H9 (cell line): ENCODE data around the gene DDX4. TPM values are rescaled to one million over a fixed set of nuclear protein-coding genes. Genes with fewer than 3 reads are reported as not detected.

Experiments
- DNase-seq: peaks from one replicate; pipeline ENCODE4 v3.0.0-alpha.2; 2017
- H2AFZ ChIP-seq: one replicate; pipeline ENCODE4 v1.6.1; 2013; ENCODE audit warnings: mild to moderate bottlenecking, low read length, control low read depth, moderate library complexity
- H2AK5ac ChIP-seq: 2 replicates; pipeline ENCODE4 v1.6.1; 2013; ENCODE audit warnings: low read length, control low read depth, mixed read lengths; ENCODE audit not compliant: insufficient read length
- H2BK120ac ChIP-seq: one replicate; pipeline ENCODE4 v1.6.1; 2013; ENCODE audit warnings: low read depth, mild to moderate bottlenecking, low read length, control low read depth, inconsistent platforms; ENCODE audit not compliant: poor library complexity, severe bottlenecking
- H2BK12ac ChIP-seq: 2 replicates; pipeline ENCODE4 v1.6.1; 2013; ENCODE audit warnings: low read length, control low read depth, mixed read lengths, low read depth; ENCODE audit not compliant: insufficient read length
- H2BK15ac ChIP-seq: 2 replicates; pipeline ENCODE4 v1.6.1; 2013; ENCODE audit warnings: low read depth, low read length, control low read depth
- H2BK20ac ChIP-seq: one replicate; pipeline ENCODE4 v1.6.1; 2013; ENCODE audit warnings: low read depth, mild to moderate bottlenecking, low read length, control low read depth, inconsistent platforms; ENCODE audit not compliant: poor library complexity, severe bottlenecking
- H2BK5ac ChIP-seq: 2 replicates; pipeline ENCODE4 v1.6.1; 2013; ENCODE audit warnings: low read length, control low read depth, mixed read lengths; ENCODE audit not compliant: insufficient read length
- H3K14ac ChIP-seq: 2 replicates; pipeline ENCODE4 v1.6.1; 2013; ENCODE audit warnings: low read length, control low read depth; ENCODE audit not compliant: insufficient read depth
- H3K18ac ChIP-seq: 2 replicates; pipeline ENCODE4 v1.6.1; 2013; ENCODE audit warnings: low read depth, mild to moderate bottlenecking, mixed read lengths, low read length, control low read depth; ENCODE audit not compliant: insufficient read length
- H3K23ac ChIP-seq: 2 replicates; pipeline ENCODE4 v1.6.1; 2013; ENCODE audit warnings: low read length, control low read depth, mixed read lengths, low read depth; ENCODE audit not compliant: insufficient read length
- H3K23me2 ChIP-seq: 2 replicates; pipeline ENCODE4 v1.6.1; 2013; ENCODE audit warnings: low read depth, mild to moderate bottlenecking, mixed read lengths, low read length, control low read depth; ENCODE audit not compliant: insufficient read length, poor library complexity, severe bottlenecking
- H3K27ac ChIP-seq: 2 replicates; pipeline ENCODE4 v1.5.1; 2013; ENCODE audit warnings: low read length, control low read depth, mixed read lengths, low read depth; ENCODE audit not compliant: insufficient read length
- H3K27me3 ChIP-seq: 2 replicates; pipeline ENCODE4 v1.6.1; 2013; ENCODE audit warnings: low read length, control low read depth, inconsistent platforms; ENCODE audit not compliant: insufficient read depth
- H3K4ac ChIP-seq: 2 replicates; pipeline ENCODE4 v1.6.1; 2013; ENCODE audit warnings: low read depth, mild to moderate bottlenecking, control low read depth, inconsistent platforms, low read length, moderate library complexity
- H3K4me1 ChIP-seq: 2 replicates; pipeline ENCODE4 v1.6.1; 2013; ENCODE audit warnings: low read length, control low read depth, inconsistent platforms; ENCODE audit not compliant: insufficient read depth
- H3K4me2 ChIP-seq: 2 replicates; pipeline ENCODE4 v1.6.1; 2013; ENCODE audit warnings: low read length, control low read depth, mixed read lengths; ENCODE audit not compliant: insufficient read length, insufficient read depth
- H3K56ac ChIP-seq: 2 replicates; pipeline ENCODE4 v1.6.1; 2013; ENCODE audit warnings: low read depth, mild to moderate bottlenecking, mixed read lengths, low read length, control low read depth; ENCODE audit not compliant: insufficient read length
- H3K79me1 ChIP-seq: 2 replicates; pipeline ENCODE4 v1.6.1; 2013; ENCODE audit warnings: low read depth, mild to moderate bottlenecking, moderate library complexity, low read length, control low read depth, inconsistent platforms; ENCODE audit not compliant: insufficient read depth, poor library complexity, severe bottlenecking
- H3K79me2 ChIP-seq: 2 replicates; pipeline ENCODE4 v1.6.1; 2013; ENCODE audit warnings: low read length, control low read depth, inconsistent platforms; ENCODE audit not compliant: insufficient read depth
- H3K9ac ChIP-seq: 2 replicates; pipeline ENCODE4 v1.6.1; 2013; ENCODE audit warnings: low read length, control low read depth, mixed read lengths; ENCODE audit not compliant: insufficient read length; ENCODE audit errors: extremely low read depth
- H3K9me3 ChIP-seq: one replicate; pipeline ENCODE4 v1.6.1; 2013; ENCODE audit warnings: low read depth, low read length, inconsistent platforms; ENCODE audit not compliant: control insufficient read depth
- H3T11ph ChIP-seq: one replicate; pipeline ENCODE4 v1.6.1; 2013; ENCODE audit warnings: mild to moderate bottlenecking, low read length, control low read depth, inconsistent platforms
- H4K20me1 ChIP-seq: one replicate; pipeline ENCODE4 v1.6.1; 2013; ENCODE audit not compliant: control insufficient read depth, insufficient read length, insufficient read depth
- H4K5ac ChIP-seq: 2 replicates; pipeline ENCODE4 v1.6.1; 2013; ENCODE audit warnings: low read depth, mild to moderate bottlenecking, mixed read lengths, low read length, control low read depth; ENCODE audit not compliant: insufficient read length
- H4K8ac ChIP-seq: replicated peaks from 2 replicates; pipeline ENCODE4 v1.6.1; 2013; ENCODE audit warnings: low read length, control low read depth, mixed read lengths, low read depth; ENCODE audit not compliant: insufficient read length
- H4K91ac ChIP-seq: 2 replicates; pipeline ENCODE4 v1.6.1; 2013; ENCODE audit warnings: low read depth, mild to moderate bottlenecking, moderate library complexity, mixed read lengths, low read length, control low read depth; ENCODE audit not compliant: insufficient read length
- H3K27ac Mint-ChIP-seq, 3 experiments: 2 replicates in 2 of 3; 3 replicates in 1 of 3; pipeline ENCODE4 v1.8.0; 2020 to 2021; ENCODE audit warnings: mixed read lengths in 3 of 3, mild to moderate bottlenecking in 1 of 3, moderate library complexity in 1 of 3
- H3K27me3 Mint-ChIP-seq: 2 replicates; pipeline ENCODE4 v1.8.0; 2021; ENCODE audit warnings: low read depth, mild to moderate bottlenecking, moderate library complexity, mixed read lengths
- H3K36me3 Mint-ChIP-seq, 3 experiments: 2 replicates in 2 of 3; 3 replicates in 1 of 3; pipeline ENCODE4 v1.8.0; 2020 to 2021; ENCODE audit warnings: low read depth in 3 of 3, mixed read lengths in 3 of 3; ENCODE audit not compliant: insufficient read depth in 1 of 3
- H3K4me1 Mint-ChIP-seq, 2 experiments: 2 replicates each; pipeline ENCODE4 v1.8.0; 2020; ENCODE audit warnings: mixed read lengths in 2 of 2
- H3K4me3 Mint-ChIP-seq, 2 experiments: 2 replicates in 1 of 2; 3 replicates in 1 of 2; pipeline ENCODE4 v1.8.0; 2020 to 2021; ENCODE audit warnings: mild to moderate bottlenecking in 2 of 2, mixed read lengths in 2 of 2, moderate library complexity in 1 of 2
- H3K9me3 Mint-ChIP-seq, 2 experiments: 2 replicates in 1 of 2; 3 replicates in 1 of 2; pipeline ENCODE4 v1.8.0; 2020; ENCODE audit warnings: mild to moderate bottlenecking in 2 of 2, mixed read lengths in 2 of 2, moderate library complexity in 1 of 2
- WGBS: extraction: QIAGEN DNeasy Blood & Tissue Kit; methylation state at CpG from one replicate; pipeline ENCODE4 v1.1.7; 2013; ENCODE audit warnings: missing lambda C conversion rate, low lambda C conversion rate, mixed read lengths; ENCODE audit not compliant: insufficient read length; ENCODE audit errors: extremely low coverage; 5-methylcytosine and 5-hydroxymethylcytosine counted together
- total RNA-seq: library from RNA; stranded (reverse); gene quantifications from 2 replicates; pipeline ENCODE4 v1.2.1, GENCODE V29; 2021
- TF ChIP-seq, protein P1 (sequence below): fragments of 200-600 bp; sonication (generic); conservative IDR thresholded peaks from 3 replicates; pipeline ENCODE4 v1.8.0; 2021; ENCODE audit warnings: antibody characterized with exemption, mild to moderate bottlenecking

DDX4 gene
- total RNA-seq, 1 experiment from 2014 or later, result not detected

DNA sequence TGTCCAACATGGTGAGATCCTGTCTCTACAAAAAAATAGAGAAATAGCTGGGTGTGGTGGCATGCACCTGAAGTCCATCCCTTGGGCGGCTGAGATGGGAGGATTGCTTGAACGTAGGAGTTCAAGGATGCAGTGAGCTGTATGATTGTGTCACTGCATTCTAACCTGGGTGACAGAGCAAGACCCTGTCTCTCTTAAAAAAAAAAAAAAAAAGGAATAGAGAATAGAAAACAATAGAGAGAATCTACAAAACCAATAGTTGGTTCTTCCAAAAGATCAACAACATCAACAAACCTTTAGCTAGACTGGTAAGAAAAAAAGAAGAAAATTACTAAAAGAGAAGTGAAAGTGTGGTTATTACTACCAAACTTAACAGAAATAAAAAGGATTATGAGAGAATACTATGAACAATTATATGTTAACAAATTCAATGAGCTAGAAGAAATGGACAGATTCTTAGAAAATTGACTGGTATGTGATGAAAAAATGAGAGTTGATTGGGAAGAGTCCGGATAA is 17.6 kb upstream of the DDX4 start:
- H2BK120ac ChIP-seq, result no peak overlapping the region
- peaks cover 32 to 33% of the 10 kb centered on the region in 2 experiments for H3K9me3 Mint-ChIP-seq
- H4K8ac ChIP-seq, result no peak overlapping the region
- H3K79me1 ChIP-seq, result no peaks in the 10 kb centered on the region
- no peaks in the 10 kb centered on the region for H4K20me1 ChIP-seq
- H3K56ac ChIP-seq, result no peak overlapping the region
- no peak overlapping the region for H2BK20ac ChIP-seq
- H3K27ac ChIP-seq, result no peak overlapping the region
- no peak overlapping the region for H3K18ac ChIP-seq
- H3T11ph ChIP-seq, result no peak overlapping the region
- H3K36me3 Mint-ChIP-seq, result peaks cover 7 to 30% (median 24%) of the 10 kb centered on the region in 3 experiments; a peak in 6 of 7 replicates
- H2BK5ac ChIP-seq, result no peak overlapping the region
- TF ChIP-seq, protein P1, sequence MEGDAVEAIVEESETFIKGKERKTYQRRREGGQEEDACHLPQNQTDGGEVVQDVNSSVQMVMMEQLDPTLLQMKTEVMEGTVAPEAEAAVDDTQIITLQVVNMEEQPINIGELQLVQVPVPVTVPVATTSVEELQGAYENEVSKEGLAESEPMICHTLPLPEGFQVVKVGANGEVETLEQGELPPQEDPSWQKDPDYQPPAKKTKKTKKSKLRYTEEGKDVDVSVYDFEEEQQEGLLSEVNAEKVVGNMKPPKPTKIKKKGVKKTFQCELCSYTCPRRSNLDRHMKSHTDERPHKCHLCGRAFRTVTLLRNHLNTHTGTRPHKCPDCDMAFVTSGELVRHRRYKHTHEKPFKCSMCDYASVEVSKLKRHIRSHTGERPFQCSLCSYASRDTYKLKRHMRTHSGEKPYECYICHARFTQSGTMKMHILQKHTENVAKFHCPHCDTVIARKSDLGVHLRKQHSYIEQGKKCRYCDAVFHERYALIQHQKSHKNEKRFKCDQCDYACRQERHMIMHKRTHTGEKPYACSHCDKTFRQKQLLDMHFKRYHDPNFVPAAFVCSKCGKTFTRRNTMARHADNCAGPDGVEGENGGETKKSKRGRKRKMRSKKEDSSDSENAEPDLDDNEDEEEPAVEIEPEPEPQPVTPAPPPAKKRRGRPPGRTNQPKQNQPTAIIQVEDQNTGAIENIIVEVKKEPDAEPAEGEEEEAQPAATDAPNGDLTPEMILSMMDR, result no peak
- no peak for DNase-seq
- no peak overlapping the region for H2AFZ ChIP-seq
- H3K14ac ChIP-seq, result no peak overlapping the region
- WGBS, result no CpG with 5 or more reads among the region's 3 CpGs
- H2BK12ac ChIP-seq, result no peak overlapping the region
- no peak overlapping the region for H3K27ac Mint-ChIP-seq
- no peak overlapping the region for H2BK15ac ChIP-seq
- no peak overlapping the region for H3K9ac ChIP-seq
- no peak overlapping the region for H3K4ac ChIP-seq
- H3K23ac ChIP-seq, result no peak overlapping the region
- H3K9me3 ChIP-seq, result no peaks in the 10 kb centered on the region
- H3K4me2 ChIP-seq, result no peak overlapping the region
- H4K91ac ChIP-seq, result no peak overlapping the region
- no peaks in the 10 kb centered on the region; the same call in none of the 2 replicates for H3K27me3 Mint-ChIP-seq
- no peaks in the 10 kb centered on the region for H3K4me1 ChIP-seq
- H3K4me1 Mint-ChIP-seq, result 0 out of 4 replicates have a peak, but pooled peaks cover 0 to 3% of the 10 kb centered on the region in 2 experiments
- H3K27me3 ChIP-seq, result no peaks in the 10 kb centered on the region
- no peak overlapping the region for H2AK5ac ChIP-seq
- H4K5ac ChIP-seq, result no peak overlapping the region
- H3K79me2 ChIP-seq, result no peaks in the 10 kb centered on the region
- no peaks in the 10 kb centered on the region for H3K23me2 ChIP-seq
- no peak overlapping the region for H3K4me3 Mint-ChIP-seq
